NCI-H524 treated with DMSO at 0.1 percent for 48 hours (cell line): ENCODE data around the gene TM9SF3.
A peak's percentile ranks its signal among the peaks of the same experiment; 100 is the strongest.

Source experiments
- DNase-seq: peaks from one replicate; lab custom pipeline; 2025; lab: John Stamatoyannopoulos, UW

The TM9SF3 gene

GRCh38 chr10:96509017-96509641, 77.7 kb downstream of the TM9SF3 start:
- DNase-seq: no peak

- DNase-seq: no peak
Measured at GRCh38 chr10:96507044-96507443, 79.8 kb downstream of the TM9SF3 start.

- DNase-seq: no peak
Measured at GRCh38 chr10:96505150-96506136, 81.4 kb downstream of the TM9SF3 start.

- DNase-seq: peak; percentile 42
Measured at GRCh38 chr10:96502561-96503282, 84.1 kb downstream of the TM9SF3 start.

GRCh38 chr10:96501985-96502384, 84.8 kb downstream of the TM9SF3 start:
- DNase-seq: no peak

GRCh38 chr10:96500519-96500918, 86.3 kb downstream of the TM9SF3 start:
- DNase-seq: no peak

- no peak for DNase-seq
Measured at GRCh38 chr10:96500050-96500449, 86.8 kb downstream of the TM9SF3 start.

- no peak for DNase-seq
Measured at GRCh38 chr10:96497391-96497790, 89.4 kb downstream of the TM9SF3 start.

- no peak for DNase-seq
Measured at GRCh38 chr10:96496281-96496925, 90.4 kb downstream of the TM9SF3 start.

- DNase-seq: no peak
Measured at GRCh38 chr10:96495544-96495943, 91.3 kb downstream of the TM9SF3 start.

GRCh38 chr10:96494694-96495093, 92.1 kb downstream of the TM9SF3 start:
- DNase-seq: no peak

GRCh38 chr10:96493871-96494525, 92.8 kb downstream of the TM9SF3 start:
- DNase-seq: no peak

- DNase-seq: no peak
Measured at GRCh38 chr10:96493254-96493653, 93.6 kb downstream of the TM9SF3 start.

GRCh38 chr10:96491303-96491702, 95.5 kb downstream of the TM9SF3 start:
- no peak for DNase-seq

GRCh38 chr10:96488161-96488935, 98.5 kb downstream of the TM9SF3 start:
- DNase-seq: no peak

GRCh38 chr10:96482815-96483588, 103.8 kb downstream of the TM9SF3 start:
- DNase-seq: no peak

GRCh38 chr10:96478355-96478754, 108.5 kb downstream of the TM9SF3 start:
- no peak for DNase-seq

GRCh38 chr10:96473866-96474265, 112.9 kb downstream of the TM9SF3 start:
- peak; percentile 6 for DNase-seq

GRCh38 chr10:96470116-96470743, 116.6 kb downstream of the TM9SF3 start:
- DNase-seq: no peak
